Measurements from ENCODE around the gene NDST1. TPM values are rescaled to one million over a fixed set of nuclear protein-coding genes. Genes with fewer than 3 reads are reported as not detected.

The NDST1 gene
- total RNA-seq, 1 experiment from 2014 or later = 69.9 TPM

DNA sequence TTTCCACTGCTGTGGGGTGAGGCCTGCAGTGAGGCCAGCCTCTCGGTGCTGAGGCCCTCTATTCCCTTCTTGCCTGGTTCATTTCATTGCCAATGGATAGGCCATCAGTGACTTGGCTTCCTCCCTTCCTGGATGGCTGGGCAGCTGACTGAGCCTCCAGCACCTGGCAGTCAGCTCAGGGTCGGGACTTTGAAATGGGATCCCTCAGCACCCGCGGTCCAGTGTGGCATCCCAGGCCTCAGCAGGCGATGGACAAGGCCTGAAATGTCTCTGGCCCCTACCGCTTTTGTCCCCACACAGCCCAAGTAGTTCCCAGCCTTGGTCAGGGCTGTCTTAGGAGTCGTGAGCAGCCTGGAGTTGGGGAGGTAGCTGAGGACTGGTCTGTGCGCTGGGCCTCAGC, 17.2 kb downstream of the NDST1 start (continued):
- TF ChIP-seq, protein P1, sequence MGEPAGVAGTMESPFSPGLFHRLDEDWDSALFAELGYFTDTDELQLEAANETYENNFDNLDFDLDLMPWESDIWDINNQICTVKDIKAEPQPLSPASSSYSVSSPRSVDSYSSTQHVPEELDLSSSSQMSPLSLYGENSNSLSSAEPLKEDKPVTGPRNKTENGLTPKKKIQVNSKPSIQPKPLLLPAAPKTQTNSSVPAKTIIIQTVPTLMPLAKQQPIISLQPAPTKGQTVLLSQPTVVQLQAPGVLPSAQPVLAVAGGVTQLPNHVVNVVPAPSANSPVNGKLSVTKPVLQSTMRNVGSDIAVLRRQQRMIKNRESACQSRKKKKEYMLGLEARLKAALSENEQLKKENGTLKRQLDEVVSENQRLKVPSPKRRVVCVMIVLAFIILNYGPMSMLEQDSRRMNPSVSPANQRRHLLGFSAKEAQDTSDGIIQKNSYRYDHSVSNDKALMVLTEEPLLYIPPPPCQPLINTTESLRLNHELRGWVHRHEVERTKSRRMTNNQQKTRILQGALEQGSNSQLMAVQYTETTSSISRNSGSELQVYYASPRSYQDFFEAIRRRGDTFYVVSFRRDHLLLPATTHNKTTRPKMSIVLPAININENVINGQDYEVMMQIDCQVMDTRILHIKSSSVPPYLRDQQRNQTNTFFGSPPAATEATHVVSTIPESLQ (CRISPR knock-in tag; IDR thresholded peaks at IDR 0.05) = no peak
- TF ChIP-seq, protein P2, sequence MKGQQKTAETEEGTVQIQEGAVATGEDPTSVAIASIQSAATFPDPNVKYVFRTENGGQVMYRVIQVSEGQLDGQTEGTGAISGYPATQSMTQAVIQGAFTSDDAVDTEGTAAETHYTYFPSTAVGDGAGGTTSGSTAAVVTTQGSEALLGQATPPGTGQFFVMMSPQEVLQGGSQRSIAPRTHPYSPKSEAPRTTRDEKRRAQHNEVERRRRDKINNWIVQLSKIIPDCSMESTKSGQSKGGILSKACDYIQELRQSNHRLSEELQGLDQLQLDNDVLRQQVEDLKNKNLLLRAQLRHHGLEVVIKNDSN (CRISPR knock-in tag; IDR thresholded peaks at IDR 0.05) = no peak
- TF ChIP-seq, protein P3, sequence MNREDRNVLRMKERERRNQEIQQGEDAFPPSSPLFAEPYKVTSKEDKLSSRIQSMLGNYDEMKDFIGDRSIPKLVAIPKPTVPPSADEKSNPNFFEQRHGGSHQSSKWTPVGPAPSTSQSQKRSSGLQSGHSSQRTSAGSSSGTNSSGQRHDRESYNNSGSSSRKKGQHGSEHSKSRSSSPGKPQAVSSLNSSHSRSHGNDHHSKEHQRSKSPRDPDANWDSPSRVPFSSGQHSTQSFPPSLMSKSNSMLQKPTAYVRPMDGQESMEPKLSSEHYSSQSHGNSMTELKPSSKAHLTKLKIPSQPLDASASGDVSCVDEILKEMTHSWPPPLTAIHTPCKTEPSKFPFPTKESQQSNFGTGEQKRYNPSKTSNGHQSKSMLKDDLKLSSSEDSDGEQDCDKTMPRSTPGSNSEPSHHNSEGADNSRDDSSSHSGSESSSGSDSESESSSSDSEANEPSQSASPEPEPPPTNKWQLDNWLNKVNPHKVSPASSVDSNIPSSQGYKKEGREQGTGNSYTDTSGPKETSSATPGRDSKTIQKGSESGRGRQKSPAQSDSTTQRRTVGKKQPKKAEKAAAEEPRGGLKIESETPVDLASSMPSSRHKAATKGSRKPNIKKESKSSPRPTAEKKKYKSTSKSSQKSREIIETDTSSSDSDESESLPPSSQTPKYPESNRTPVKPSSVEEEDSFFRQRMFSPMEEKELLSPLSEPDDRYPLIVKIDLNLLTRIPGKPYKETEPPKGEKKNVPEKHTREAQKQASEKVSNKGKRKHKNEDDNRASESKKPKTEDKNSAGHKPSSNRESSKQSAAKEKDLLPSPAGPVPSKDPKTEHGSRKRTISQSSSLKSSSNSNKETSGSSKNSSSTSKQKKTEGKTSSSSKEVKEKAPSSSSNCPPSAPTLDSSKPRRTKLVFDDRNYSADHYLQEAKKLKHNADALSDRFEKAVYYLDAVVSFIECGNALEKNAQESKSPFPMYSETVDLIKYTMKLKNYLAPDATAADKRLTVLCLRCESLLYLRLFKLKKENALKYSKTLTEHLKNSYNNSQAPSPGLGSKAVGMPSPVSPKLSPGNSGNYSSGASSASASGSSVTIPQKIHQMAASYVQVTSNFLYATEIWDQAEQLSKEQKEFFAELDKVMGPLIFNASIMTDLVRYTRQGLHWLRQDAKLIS (CRISPR knock-in tag; IDR thresholded peaks at IDR 0.05; ENCODE audit: borderline replicate concordance) = no peak
- TF ChIP-seq, protein P4, sequence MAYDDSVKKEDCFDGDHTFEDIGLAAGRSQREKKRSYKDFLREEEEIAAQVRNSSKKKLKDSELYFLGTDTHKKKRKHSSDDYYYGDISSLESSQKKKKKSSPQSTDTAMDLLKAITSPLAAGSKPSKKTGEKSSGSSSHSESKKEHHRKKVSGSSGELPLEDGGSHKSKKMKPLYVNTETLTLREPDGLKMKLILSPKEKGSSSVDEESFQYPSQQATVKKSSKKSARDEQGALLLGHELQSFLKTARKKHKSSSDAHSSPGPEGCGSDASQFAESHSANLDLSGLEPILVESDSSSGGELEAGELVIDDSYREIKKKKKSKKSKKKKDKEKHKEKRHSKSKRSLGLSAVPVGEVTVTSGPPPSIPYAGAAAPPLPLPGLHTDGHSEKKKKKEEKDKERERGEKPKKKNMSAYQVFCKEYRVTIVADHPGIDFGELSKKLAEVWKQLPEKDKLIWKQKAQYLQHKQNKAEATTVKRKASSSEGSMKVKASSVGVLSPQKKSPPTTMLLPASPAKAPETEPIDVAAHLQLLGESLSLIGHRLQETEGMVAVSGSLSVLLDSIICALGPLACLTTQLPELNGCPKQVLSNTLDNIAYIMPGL (CRISPR knock-in tag; IDR thresholded peaks at IDR 0.05) = no peak
- TF ChIP-seq ZNF232 (CRISPR knock-in tag; IDR thresholded peaks at IDR 0.05) = no peak
- no peak for TF ChIP-seq CBFB (CRISPR knock-in tag; IDR thresholded peaks at IDR 0.05; ENCODE audit: low read depth)
- no peak for TF ChIP-seq ELF4 (CRISPR knock-in tag; IDR thresholded peaks at IDR 0.05; ENCODE audit: low read depth)
- TF ChIP-seq, protein P5, sequence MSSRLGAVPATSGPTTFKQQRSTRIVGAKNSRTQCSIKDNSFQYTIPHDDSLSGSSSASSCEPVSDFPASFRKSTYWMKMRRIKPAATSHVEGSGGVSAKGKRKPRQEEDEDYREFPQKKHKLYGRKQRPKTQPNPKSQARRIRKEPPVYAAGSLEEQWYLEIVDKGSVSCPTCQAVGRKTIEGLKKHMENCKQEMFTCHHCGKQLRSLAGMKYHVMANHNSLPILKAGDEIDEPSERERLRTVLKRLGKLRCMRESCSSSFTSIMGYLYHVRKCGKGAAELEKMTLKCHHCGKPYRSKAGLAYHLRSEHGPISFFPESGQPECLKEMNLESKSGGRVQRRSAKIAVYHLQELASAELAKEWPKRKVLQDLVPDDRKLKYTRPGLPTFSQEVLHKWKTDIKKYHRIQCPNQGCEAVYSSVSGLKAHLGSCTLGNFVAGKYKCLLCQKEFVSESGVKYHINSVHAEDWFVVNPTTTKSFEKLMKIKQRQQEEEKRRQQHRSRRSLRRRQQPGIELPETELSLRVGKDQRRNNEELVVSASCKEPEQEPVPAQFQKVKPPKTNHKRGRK (CRISPR knock-in tag; IDR thresholded peaks at IDR 0.05; ENCODE audit: borderline replicate concordance) = no peak
- TF ChIP-seq, protein P6, sequence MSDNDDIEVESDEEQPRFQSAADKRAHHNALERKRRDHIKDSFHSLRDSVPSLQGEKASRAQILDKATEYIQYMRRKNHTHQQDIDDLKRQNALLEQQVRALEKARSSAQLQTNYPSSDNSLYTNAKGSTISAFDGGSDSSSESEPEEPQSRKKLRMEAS (CRISPR knock-in tag; IDR thresholded peaks at IDR 0.05) = no peak

DNA sequence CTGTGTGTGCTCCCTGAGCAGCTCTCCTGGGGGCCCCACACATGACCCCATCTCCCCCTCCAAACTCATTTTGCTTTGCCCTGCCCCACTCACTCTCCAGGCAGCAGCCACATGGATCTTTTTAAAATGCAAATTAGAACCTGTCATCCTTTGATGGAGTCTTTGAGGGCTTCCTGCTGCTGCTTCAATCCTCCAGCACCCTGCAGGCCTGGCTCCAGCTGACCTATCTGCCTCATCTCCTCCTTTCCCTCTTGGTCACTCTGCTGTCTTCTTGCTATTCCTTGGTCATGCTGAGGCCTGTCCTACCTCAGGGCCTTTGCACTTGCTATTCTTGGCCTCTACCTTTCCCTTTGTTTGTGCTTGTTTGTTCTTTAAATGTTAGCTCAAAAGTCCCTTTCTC, 17.9 kb downstream of the NDST1 start:
- peak overlapping the region; percentile 7; the same call in 1 of the 2 replicates for H3K27ac Mint-ChIP-seq
- no peaks in the 10 kb centered on the region for H3K27me3 Mint-ChIP-seq (ENCODE audit: low read depth)
- no peaks in the 10 kb centered on the region for H3K9me3 Mint-ChIP-seq
- peaks cover 5% of the 10 kb centered on the region; the same call in 1 of the 2 replicates for H3K36me3 Mint-ChIP-seq
- no peak for DNase-seq (ENCODE audit: low spot score)
- peaks cover 51% of the 10 kb centered on the region for H3K4me1 Mint-ChIP-seq
- ChIA-PET POLR2A (no interaction called here), CTCF (interaction anchor here (1.0 to 4.8 kb wide), 11 partner anchors 12 to 129 kb away, joined by 3 to 53 read pairs (median 14); partner anchors contain the start of gene RPS14)
- TF ChIP-seq ZNF423 (CRISPR knock-in tag; IDR thresholded peaks at IDR 0.05) (peak; percentile 87), GTF2I (CRISPR knock-in tag; conservative IDR thresholded peaks at IDR 0.05) (peak; percentile 77; the same call in 1 of the 2 replicates), NR2C2 (CRISPR knock-in tag; IDR thresholded peaks at IDR 0.05) (no peak)
- TF ChIP-seq, protein P7, sequence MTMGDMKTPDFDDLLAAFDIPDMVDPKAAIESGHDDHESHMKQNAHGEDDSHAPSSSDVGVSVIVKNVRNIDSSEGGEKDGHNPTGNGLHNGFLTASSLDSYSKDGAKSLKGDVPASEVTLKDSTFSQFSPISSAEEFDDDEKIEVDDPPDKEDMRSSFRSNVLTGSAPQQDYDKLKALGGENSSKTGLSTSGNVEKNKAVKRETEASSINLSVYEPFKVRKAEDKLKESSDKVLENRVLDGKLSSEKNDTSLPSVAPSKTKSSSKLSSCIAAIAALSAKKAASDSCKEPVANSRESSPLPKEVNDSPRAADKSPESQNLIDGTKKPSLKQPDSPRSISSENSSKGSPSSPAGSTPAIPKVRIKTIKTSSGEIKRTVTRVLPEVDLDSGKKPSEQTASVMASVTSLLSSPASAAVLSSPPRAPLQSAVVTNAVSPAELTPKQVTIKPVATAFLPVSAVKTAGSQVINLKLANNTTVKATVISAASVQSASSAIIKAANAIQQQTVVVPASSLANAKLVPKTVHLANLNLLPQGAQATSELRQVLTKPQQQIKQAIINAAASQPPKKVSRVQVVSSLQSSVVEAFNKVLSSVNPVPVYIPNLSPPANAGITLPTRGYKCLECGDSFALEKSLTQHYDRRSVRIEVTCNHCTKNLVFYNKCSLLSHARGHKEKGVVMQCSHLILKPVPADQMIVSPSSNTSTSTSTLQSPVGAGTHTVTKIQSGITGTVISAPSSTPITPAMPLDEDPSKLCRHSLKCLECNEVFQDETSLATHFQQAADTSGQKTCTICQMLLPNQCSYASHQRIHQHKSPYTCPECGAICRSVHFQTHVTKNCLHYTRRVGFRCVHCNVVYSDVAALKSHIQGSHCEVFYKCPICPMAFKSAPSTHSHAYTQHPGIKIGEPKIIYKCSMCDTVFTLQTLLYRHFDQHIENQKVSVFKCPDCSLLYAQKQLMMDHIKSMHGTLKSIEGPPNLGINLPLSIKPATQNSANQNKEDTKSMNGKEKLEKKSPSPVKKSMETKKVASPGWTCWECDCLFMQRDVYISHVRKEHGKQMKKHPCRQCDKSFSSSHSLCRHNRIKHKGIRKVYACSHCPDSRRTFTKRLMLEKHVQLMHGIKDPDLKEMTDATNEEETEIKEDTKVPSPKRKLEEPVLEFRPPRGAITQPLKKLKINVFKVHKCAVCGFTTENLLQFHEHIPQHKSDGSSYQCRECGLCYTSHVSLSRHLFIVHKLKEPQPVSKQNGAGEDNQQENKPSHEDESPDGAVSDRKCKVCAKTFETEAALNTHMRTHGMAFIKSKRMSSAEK (CRISPR knock-in tag; IDR thresholded peaks at IDR 0.05; ENCODE audit: borderline replicate concordance) = no peak
- ATAC-seq = no peak; the same call in none of the 2 replicates
- peak overlapping the region; percentile 13; the same call in 1 of the 2 replicates for H3K4me3 Mint-ChIP-seq
